Measurements from ENCODE around the gene FMNL2.

The FMNL2 gene

DNA sequence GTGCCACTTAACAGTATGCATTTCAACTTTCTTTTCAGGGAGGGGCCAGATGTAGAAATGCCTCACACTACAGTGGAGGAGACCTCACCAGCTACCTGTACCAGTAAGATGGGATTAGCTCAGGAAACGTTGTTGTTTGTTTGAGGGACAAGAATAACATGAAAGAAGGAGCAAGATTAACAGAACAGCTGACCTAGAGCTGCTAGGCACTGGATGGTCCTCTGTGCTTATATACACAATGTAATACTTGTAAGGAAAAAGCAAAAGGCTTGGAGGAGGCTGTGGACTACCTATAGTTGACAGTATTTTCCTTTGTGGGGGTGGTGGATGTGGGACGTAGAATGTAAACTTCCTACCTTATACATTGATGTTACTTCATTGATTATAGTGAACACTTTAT is 154.4 kb downstream of the FMNL2 start:
- TF ChIP-seq, protein P1, sequence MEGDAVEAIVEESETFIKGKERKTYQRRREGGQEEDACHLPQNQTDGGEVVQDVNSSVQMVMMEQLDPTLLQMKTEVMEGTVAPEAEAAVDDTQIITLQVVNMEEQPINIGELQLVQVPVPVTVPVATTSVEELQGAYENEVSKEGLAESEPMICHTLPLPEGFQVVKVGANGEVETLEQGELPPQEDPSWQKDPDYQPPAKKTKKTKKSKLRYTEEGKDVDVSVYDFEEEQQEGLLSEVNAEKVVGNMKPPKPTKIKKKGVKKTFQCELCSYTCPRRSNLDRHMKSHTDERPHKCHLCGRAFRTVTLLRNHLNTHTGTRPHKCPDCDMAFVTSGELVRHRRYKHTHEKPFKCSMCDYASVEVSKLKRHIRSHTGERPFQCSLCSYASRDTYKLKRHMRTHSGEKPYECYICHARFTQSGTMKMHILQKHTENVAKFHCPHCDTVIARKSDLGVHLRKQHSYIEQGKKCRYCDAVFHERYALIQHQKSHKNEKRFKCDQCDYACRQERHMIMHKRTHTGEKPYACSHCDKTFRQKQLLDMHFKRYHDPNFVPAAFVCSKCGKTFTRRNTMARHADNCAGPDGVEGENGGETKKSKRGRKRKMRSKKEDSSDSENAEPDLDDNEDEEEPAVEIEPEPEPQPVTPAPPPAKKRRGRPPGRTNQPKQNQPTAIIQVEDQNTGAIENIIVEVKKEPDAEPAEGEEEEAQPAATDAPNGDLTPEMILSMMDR (IDR thresholded peaks at IDR 0.05; ENCODE audit: control insufficient read depth, extremely low read depth, insufficient read depth) = no peak
- no peak for DNase-seq (ENCODE audit: low read depth)
- no peak overlapping the region for H3K4me3 ChIP-seq (ENCODE audit: low read depth, low read length)

DNA sequence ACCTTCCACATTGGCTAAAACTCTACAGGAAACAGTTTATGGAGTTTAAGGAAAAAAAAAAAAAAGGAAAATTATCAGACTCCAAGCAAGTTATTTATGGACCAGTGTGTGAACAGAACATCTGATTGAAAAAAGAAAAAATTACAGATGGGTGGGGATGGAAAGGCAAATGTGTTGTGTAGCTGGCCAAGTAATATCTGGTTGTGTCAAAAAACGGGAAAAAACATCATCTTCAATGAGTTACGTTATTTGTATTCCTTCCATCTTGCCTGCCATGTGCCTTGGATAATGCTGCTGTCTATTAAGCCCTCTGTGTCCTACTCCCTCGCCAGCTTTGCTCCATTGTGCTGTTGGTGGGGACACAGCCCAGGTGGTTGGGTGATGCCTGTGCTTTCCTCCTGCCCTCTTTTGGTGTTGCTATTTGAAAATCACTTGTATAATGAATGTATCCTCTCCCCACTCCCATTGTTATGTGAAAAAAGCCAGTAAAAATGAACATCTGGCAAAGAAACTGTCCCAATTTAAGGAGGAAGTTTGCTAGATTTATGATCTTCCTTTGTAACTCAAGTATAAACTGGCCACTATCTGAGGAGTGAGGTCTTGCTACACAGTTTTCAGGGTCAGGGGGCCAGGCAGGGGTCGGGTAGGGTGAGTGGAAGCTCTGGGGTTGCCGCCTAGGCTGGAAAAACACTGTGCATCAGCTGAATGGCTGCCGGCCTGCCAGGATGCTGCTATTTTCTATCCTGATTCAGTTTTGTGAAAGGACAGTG is 155.9 kb downstream of the FMNL2 start:
- no peak overlapping the region for H3K4me3 ChIP-seq (ENCODE audit: low read depth, low read length)
- DNase-seq (ENCODE audit: low read depth) = no peak
- TF ChIP-seq, protein P1 (IDR thresholded peaks at IDR 0.05; ENCODE audit: control insufficient read depth, extremely low read depth, insufficient read depth) = no peak

DNA sequence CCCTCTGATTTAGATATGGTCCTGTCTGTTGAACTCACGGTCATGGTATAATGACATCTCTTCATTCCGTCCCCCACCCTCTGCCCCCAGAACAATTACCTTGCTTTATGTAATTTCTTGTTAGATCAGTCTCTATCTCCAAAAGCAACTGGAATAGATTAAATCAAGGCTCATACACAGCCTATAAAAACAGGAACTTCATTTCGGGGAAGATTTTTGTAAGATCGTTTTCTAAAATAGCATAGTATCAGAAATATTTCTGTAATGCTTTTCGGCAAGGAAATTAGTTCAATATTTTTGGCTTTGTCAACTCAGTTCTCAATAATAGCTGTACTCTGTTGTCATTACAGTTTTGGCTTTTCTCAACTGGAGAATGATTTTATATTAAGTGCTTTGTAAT is 157.2 kb downstream of the FMNL2 start:
- no peak overlapping the region for H3K4me3 ChIP-seq (ENCODE audit: low read depth, low read length)
- DNase-seq (ENCODE audit: low read depth) = no peak
- TF ChIP-seq, protein P1 (IDR thresholded peaks at IDR 0.05; ENCODE audit: control insufficient read depth, extremely low read depth, insufficient read depth) = no peak

DNA sequence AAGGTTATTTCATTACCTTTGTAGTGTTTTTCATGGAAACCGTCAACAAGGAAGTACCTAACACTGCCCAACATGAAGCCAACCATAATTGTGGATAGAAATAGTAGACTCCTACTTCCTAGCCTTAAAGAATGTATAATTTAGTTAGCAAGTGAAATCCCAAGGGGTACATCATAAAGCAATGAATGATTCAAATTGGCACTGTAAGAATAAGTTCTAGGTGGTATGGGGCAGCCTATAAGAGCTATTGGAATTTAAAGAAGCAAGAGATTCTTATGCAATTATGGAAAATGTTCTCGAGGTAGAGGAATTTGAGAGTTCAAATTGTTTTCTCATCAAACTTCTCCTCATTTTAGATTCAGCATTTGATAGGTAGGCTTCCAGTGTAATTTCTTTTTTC is 157.9 kb downstream of the FMNL2 start:
- H3K4me3 ChIP-seq (ENCODE audit: low read depth, low read length) = no peak overlapping the region
- TF ChIP-seq, protein P1 (IDR thresholded peaks at IDR 0.05; ENCODE audit: control insufficient read depth, extremely low read depth, insufficient read depth) = no peak
- DNase-seq (ENCODE audit: low read depth) = no peak

DNA sequence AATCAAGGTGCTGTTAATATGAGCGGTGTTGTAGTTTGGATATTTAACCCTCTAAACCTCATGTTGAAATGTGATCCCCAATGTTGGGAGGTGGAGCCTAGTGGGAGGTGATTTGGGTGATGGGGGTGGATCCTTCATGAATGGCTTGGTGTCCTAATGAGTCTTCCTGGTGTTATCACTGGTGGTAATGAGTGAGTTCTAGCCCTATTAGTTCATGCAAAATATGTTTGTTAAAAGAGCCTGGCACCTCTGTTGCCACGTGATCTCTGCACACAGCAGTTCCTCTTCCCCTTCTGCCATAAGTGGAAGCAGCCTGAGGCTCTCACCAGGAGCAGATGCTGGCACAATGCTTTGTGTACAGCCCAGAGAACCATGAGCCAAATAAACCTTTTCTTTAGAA is 158.4 kb downstream of the FMNL2 start:
- TF ChIP-seq, protein P1 (IDR thresholded peaks at IDR 0.05; ENCODE audit: control insufficient read depth, extremely low read depth, insufficient read depth) = no peak
- no peak for DNase-seq (ENCODE audit: low read depth)
- H3K4me3 ChIP-seq (ENCODE audit: low read depth, low read length) = no peak overlapping the region

DNA sequence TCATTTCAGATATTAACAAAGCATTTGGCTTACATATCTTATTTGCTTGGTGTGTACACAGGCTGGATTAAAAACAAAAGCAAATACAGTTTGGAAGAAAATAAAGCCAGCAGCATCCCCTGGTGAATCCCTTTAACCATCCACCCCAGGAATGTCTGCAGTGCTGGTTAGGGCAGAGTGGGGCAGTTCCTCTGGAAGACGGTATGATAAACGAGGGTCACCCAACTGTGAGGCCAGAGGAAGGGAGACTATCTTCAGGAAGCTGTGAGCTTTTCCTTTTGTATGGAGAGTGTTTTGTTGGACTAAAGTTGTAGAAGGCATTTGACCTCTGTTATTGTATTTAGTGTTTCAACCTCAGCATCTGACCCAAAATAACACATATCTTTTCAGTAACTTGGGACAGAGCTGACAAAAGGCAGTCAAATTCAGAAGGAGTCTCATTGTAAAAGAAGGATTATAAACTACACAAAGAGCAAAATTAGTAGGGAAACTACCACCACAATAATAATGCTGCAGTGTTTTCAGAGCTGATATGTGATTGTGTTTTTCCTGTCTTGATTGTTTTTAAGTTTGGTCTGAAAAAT is 159.1 kb downstream of the FMNL2 start:
- DNase-seq (ENCODE audit: low read depth) = no peak
- TF ChIP-seq, protein P1 (IDR thresholded peaks at IDR 0.05; ENCODE audit: control insufficient read depth, extremely low read depth, insufficient read depth) = no peak
- no peak overlapping the region for H3K4me3 ChIP-seq (ENCODE audit: low read depth, low read length)

All from LNCaP clone FGC (cell line).